T-helper 2 cell treated with Interferon-gamma antibody and Interleukin-4, amounts not matched to agents 5 μg/mL and 100 μg/mL, for 36 hours (primary cell): ENCODE data around the gene ALOX15.
"Not testable (repeated sequence)": the region's sequence is repeated elsewhere in the genome, so short reads cannot be mapped to it uniquely, and the experiment has no call there.

Experiments used
- DNase-seq: peaks from one replicate; pipeline ENCODE4 v3.0.0; 2021; ENCODE audit warnings: low spot score
- H3K27ac Mint-ChIP-seq: one replicate; pipeline ENCODE4 v1.8.0; 2021; ENCODE audit warnings: mild to moderate bottlenecking, mixed read lengths
- H3K27me3 Mint-ChIP-seq: one replicate; pipeline ENCODE4 v1.8.0; 2021; ENCODE audit warnings: low read depth, mixed read lengths
- H3K36me3 Mint-ChIP-seq: one replicate; pipeline ENCODE4 v1.8.0; 2021; ENCODE audit warnings: low read depth, mixed read lengths
- H3K4me1 Mint-ChIP-seq: one replicate; pipeline ENCODE4 v1.8.0; 2021; ENCODE audit warnings: low read depth, mixed read lengths
- H3K4me3 Mint-ChIP-seq: one replicate; pipeline ENCODE4 v1.8.0; 2022; ENCODE audit warnings: mild to moderate bottlenecking, moderate library complexity, mixed read lengths
- H3K9me3 Mint-ChIP-seq: one replicate; pipeline ENCODE4 v1.8.0; 2021; ENCODE audit warnings: mixed read lengths

ALOX15 gene

DNA sequence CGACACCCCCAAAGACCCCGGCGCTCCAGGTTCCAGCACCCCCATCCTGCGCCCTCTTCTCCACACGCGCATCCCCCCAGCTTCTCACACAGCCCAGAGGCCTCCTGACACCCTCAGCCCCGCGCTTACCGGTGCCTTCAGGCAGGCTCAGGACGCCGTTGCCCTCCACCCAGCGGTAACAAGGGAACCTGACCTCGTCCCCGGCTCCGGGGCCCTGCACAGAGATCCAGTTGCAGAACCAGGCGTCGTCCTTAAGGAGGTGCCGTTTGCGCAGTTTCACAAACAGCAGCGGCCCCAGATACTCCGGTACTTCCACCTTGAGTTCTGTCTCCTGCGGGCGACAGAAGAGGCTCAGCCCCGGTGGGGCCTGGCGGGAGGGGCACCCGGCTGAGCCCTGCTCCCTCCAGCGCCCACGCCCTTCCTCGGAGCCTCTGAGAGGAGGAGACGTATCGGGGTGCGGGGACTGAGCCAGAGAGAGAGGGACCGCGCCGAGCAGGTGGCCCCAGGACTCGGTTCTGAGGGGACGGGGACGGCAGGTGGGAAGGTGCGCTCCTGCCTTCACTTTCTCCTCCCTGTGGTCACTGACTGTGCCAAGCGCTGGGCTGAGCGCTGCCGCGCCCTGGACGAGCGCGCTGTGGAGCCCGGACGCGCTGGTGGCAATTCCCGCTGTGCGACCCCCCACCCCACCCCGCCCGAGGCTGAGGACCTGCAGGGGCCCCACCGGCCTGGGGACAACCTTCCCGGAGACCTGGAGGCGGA is 2.0 kb downstream of the ALOX15 start:
- H3K4me3 Mint-ChIP-seq: peak overlapping the region; percentile 44

DNA sequence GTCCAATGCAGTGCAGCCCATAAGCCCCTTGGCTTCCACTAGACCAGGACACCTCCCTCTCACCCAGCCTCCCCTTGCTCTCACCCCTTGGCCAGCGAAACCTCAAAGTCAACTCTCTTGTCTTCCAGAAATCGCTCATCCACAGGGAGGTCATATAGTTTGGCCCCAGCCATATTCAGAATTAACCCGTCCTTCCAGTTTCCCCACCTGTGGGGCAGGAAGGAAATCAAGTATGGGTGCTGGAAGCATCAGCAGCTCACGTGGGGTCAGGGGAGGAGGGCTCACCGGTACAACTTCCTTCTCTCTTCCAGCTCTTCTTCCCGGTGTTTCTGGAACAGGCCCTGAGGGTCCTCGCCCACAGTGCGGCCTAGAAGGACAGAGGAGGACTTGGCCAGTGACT is 2.7 kb downstream of the ALOX15 start:
- H3K4me1 Mint-ChIP-seq: peaks cover 20% of the 10 kb centered on the region
- H3K4me3 Mint-ChIP-seq, DNase-seq, H3K9me3 Mint-ChIP-seq, H3K27ac Mint-ChIP-seq, H3K36me3 Mint-ChIP-seq: not testable (repeated sequence)
- H3K27me3 Mint-ChIP-seq: peaks cover 72% of the 10 kb centered on the region

More for the DNA sequence above, 2.0 kb downstream of the ALOX15 start:
- DNase-seq: peak; percentile 18
- H3K36me3 Mint-ChIP-seq, H3K27ac Mint-ChIP-seq, H3K9me3 Mint-ChIP-seq: not testable (repeated sequence)
- H3K4me1 Mint-ChIP-seq: peaks cover 20% of the 10 kb centered on the region
- peaks cover 76% of the 10 kb centered on the region for H3K27me3 Mint-ChIP-seq

DNA sequence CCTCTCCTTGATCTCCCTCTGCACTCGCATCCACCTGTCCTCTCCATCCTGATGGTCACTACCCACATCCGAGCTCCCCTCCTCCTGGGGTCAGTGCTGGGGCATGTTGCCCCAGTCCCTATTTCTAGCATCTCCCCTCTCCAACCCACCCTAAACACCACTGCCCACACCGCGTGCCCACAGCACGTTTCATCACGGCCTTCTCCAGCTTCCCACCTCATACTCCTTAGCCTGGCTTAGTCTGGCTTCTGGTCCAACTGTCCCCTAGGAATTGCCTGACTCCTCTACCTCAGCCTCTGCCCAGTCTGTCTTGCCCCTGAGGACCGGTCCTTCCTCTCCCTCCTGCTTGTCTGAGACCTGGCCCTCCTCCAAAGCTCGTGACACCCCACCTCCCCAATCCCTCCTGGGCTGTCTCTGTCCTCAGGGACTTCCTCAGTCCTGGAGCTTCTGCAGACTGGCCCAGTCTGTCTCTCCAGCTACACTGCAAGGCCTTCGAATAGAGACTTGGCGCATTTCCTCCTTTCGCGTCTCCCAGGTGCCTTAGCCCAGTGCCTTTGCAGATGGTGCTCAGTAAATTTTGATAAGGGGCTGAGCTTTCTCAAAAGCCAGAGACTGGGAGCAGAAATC is 4.9 kb downstream of the ALOX15 start:
- no peak overlapping the region for H3K27ac Mint-ChIP-seq
- H3K4me3 Mint-ChIP-seq: no peak overlapping the region
- no peaks in the 10 kb centered on the region for H3K9me3 Mint-ChIP-seq
- no peaks in the 10 kb centered on the region for H3K36me3 Mint-ChIP-seq
- H3K4me1 Mint-ChIP-seq: peaks cover 18% of the 10 kb centered on the region
- peaks cover 56% of the 10 kb centered on the region for H3K27me3 Mint-ChIP-seq
- no peak for DNase-seq

DNA sequence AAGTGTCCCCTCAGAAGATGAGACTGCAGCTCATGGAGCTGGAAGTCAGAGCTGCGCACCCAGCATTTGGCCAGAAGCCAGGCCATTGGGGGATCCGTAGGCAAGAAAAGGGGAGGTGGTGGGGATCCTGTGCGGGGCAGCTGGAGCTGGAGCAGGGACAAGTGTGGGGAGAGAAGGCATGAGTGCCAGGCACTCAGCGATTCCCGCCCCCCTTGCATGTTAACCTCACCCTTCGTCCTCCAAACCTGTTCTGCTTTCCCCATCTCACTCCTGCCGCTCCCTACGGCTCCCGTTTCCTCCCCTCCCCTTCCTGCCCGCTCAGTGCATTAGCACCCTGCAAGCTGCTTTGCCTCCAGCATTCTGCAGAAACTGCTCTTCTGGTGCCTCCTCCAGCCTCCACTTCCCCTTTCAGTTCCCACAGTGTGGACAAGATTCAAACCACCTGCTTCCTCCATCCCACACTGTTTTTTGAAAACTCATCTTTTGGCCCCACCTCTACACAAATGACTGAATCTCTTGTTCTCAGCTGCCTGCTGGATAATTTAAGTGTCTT is 5.6 kb downstream of the ALOX15 start:
- H3K27me3 Mint-ChIP-seq: peaks cover 51% of the 10 kb centered on the region
- H3K4me1 Mint-ChIP-seq: peaks cover 18% of the 10 kb centered on the region
- H3K36me3 Mint-ChIP-seq: no peaks in the 10 kb centered on the region
- H3K9me3 Mint-ChIP-seq: no peaks in the 10 kb centered on the region
- peak overlapping the region; percentile 1 for H3K4me3 Mint-ChIP-seq
- peak; percentile 30 for DNase-seq
- no peak overlapping the region for H3K27ac Mint-ChIP-seq

DNA sequence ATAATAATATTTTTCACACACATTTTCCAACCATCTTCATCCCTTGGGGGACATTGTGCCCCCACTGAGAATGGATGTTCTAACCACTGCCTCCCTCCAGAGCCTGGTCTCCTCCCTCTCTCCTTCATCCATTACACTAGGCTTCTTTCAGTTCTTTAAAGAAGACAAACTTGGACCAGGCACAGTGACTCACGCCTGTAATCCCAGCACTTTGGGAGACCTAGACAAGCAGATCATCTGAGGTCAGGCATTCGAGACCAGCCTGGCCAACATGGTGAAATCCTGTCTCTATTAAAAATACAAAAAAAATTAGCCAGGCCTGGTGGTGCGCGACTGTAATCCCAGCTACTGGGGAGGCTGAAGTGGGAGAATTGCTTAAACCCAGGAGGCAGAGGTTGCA is 6.5 kb downstream of the ALOX15 start:
- Mint-ChIP-seq H3K9me3 (no peaks in the 10 kb centered on the region), H3K27me3 (peaks cover 46% of the 10 kb centered on the region), H3K4me1 (peaks cover 18% of the 10 kb centered on the region), H3K36me3 (no peaks in the 10 kb centered on the region), H3K4me3 (no peak overlapping the region), H3K27ac (no peak overlapping the region)
- DNase-seq: no peak

DNA sequence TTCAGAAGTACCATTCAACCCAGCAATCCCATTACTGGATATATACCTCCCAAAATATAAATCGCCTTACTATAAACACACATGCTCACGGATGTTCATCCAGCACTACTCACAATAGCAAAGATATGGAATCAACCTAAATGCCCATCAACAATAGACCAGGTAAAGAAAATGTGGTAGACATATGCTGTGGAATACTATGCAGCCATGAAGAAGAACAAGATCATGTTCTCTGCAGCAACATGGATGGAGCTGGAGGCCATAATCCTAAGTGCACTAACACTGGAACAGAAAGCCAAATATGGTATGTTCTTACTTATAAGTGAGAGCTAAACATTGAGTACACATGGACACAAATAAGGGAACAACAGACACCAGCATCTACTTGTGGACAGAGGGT is 7.8 kb downstream of the ALOX15 start:
- Mint-ChIP-seq H3K36me3 (no peaks in the 10 kb centered on the region), H3K4me3 (no peak overlapping the region), H3K27ac (no peak overlapping the region), H3K27me3 (peaks cover 41% of the 10 kb centered on the region), H3K9me3 (no peaks in the 10 kb centered on the region), H3K4me1 (peaks cover 15% of the 10 kb centered on the region)
- DNase-seq: no peak

DNA sequence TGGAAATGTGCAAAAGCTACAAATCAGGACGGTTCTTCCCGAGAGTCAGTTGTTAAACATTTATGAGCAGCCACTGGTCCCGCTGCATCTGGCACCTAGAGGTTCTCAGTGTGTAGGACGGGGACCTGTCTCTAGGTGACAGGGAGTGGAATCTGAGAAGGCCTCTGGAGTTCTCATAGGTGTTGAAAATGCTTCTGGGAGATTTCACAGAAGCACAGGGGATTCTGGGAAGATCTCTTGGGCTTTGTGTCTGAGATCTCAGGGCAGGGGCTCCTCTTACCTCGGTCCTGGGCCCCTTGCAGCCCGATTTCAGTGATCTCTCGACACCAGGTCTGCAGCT is 8.9 kb downstream of the ALOX15 start:
- Mint-ChIP-seq H3K36me3 (no peaks in the 10 kb centered on the region), H3K27me3 (peaks cover 35% of the 10 kb centered on the region), H3K4me3 (no peak overlapping the region), H3K4me1 (peaks cover 14% of the 10 kb centered on the region), H3K9me3 (no peaks in the 10 kb centered on the region), H3K27ac (no peak overlapping the region)
- no peak for DNase-seq

DNA sequence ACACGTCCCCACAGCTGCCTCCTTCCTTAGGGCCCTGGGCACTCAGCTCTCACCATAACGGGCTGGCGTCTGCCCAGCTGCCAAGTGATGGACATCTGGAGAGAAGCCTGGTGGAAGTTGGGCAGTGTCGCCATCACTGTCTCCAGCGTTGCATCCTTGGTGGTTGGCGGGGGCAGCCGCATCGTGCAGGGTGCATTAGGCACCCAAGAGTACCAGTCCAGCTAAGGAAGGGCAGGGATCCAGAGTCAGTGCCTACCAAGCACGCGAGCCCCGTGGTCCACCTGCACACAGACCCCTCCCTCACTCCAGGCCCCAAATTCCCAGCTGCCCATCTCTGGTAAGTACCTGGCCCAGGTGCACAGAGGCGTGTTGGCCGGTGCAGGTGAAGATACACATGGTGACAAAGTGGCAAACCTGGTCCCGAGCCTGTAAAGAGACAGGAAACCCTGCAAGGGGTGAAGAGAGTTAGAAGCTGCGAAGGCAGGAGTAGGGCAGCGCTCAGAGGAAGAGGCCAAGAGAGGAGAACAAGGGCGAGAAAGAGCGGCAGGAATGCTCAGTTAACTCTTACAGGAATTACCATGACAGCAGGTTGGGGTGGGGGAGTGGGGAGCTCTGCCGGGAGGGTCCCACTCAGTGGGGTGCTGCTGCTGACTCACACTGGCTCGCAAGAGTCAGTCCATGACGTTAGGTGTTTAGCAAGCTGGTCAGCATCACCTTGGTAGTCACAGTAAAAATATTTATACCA is 9.5 kb downstream of the ALOX15 start:
- Mint-ChIP-seq H3K4me3 (no peak overlapping the region), H3K9me3 (no peaks in the 10 kb centered on the region), H3K36me3 (no peaks in the 10 kb centered on the region), H3K27ac (no peak overlapping the region), H3K4me1 (peaks cover 14% of the 10 kb centered on the region), H3K27me3 (peaks cover 37% of the 10 kb centered on the region)
- no peak for DNase-seq

DNA sequence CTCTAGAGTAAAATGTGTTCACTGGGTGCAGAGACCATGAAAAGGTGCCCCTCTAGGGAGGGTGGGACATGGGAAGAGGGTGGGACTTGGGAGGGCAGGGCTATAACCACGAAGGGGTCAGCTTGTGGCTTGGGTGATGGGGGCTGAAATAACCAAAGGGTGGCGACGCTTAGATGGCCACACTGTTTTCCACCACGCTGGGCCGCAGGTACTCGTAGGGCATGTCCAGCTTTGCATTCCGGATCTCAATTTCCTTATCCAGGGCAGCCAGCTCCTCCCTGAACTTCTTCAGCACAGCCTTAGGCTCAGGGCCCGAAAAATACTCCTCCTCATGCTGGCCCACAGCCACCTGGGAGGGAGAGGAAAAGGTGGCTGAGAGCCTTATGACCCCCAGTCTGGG is 10.0 kb downstream of the ALOX15 start:
- Mint-ChIP-seq H3K27ac (no peak overlapping the region), H3K4me3 (no peak overlapping the region), H3K9me3 (no peaks in the 10 kb centered on the region), H3K4me1 (peaks cover 11% of the 10 kb centered on the region), H3K36me3 (no peaks in the 10 kb centered on the region), H3K27me3 (peaks cover 36% of the 10 kb centered on the region)
- no peak for DNase-seq

DNA sequence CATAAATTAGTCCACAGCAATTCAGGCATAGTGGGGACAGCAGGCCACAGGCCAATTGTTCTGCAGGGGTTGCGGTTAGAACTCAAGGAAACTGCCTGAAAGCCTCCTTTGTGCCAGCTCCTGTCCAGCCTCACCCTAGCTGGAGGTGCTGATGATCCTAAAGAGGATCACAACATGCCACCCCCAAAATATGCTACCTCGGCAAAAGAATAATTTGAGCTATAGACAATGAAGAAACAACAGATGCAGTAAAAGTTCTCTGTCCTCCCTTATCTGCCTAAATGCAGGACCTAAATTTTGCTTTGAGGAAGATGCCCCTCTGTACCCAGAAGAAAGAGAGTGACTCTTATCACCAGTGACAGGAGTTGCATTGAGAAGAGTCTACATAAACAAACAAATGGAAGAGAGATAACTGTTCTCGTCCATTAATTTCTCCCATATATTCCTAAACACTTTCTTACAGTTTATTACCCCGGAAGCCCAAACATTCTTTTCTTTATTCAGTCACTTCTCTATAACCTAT is 14.7 kb downstream of the ALOX15 start:
- no peak overlapping the region for H3K27ac Mint-ChIP-seq
- H3K9me3 Mint-ChIP-seq: no peaks in the 10 kb centered on the region
- H3K27me3 Mint-ChIP-seq: peaks cover 28% of the 10 kb centered on the region
- H3K36me3 Mint-ChIP-seq: no peaks in the 10 kb centered on the region
- DNase-seq: no peak
- no peaks in the 10 kb centered on the region for H3K4me1 Mint-ChIP-seq
- H3K4me3 Mint-ChIP-seq: no peak overlapping the region

DNA sequence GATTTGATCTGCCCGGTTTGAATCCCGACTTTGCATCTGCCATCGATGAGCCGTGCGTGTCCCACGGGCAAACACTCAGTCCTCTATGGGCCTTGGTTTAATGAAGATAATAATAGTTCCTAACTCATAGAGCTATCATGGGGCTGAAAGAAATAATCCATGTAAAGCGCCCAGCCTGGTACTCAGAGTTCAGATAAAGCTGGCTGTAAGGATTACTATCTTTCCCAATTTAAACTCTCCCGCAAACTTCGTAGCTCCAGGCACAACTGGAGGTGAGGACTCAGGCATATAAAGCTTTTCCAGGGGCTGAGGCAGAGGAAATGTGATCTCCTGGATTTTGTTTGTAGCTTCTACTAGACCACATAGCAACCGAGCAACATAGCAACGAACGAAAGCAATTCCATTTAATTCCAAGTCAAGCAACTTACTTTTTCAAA is 16.3 kb downstream of the ALOX15 start:
- H3K36me3 Mint-ChIP-seq: no peaks in the 10 kb centered on the region
- H3K9me3 Mint-ChIP-seq: no peaks in the 10 kb centered on the region
- peaks cover 28% of the 10 kb centered on the region for H3K27me3 Mint-ChIP-seq
- no peak overlapping the region for H3K27ac Mint-ChIP-seq
- H3K4me1 Mint-ChIP-seq: no peaks in the 10 kb centered on the region
- no peak for DNase-seq
- H3K4me3 Mint-ChIP-seq: no peak overlapping the region

DNA sequence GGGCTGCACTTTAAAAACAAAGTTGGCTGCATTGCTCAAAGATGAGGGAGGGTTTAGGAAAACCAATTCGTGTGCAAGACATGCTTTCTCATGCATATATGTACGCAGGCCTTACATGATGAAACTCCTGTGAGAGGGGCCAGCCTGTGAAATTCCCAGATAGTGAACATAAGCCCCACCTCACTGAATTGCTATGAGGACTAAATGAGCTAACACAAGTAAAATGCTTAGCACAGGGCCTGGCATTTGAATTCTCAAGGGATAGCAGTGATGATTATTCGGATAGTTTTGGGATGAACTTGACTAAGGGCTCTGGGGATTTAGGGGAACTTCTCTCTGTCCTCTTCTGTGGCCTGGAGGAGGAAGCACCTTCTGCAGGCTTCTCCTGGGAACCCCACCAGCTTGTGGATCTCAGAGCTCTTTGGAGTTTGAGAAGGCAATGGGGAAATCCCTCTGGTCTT is 17.0 kb downstream of the ALOX15 start:
- not testable (repeated sequence) for H3K27ac Mint-ChIP-seq, H3K4me3 Mint-ChIP-seq
- peaks cover 27% of the 10 kb centered on the region for H3K27me3 Mint-ChIP-seq

DNA sequence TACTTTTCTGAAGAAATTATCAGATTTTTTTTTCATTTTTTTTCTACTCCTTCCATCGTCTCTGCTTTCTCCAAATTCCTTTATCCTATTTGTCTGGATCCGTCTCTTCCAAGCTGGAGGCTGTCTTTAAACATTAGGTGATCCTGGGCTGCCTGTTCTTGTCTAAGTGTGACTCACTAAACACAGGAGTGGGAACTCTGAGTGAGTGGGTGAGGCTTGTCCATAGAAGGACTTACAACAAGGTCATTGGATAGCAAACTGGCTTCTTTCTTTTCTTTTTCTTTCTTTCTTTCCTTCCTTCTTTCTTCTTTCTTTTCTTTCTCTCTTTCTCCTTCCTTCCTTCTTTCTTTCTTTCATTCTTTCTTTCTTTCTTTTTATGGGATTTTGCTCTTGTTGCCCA is 18.2 kb downstream of the ALOX15 start:
- H3K27me3 Mint-ChIP-seq: peaks cover 25% of the 10 kb centered on the region
- no peak for DNase-seq
- no peaks in the 10 kb centered on the region for H3K4me1 Mint-ChIP-seq

More for the DNA sequence above, 17.0 kb downstream of the ALOX15 start:
- not testable (repeated sequence) for H3K36me3 Mint-ChIP-seq, H3K9me3 Mint-ChIP-seq, H3K4me1 Mint-ChIP-seq, DNase-seq

DNA sequence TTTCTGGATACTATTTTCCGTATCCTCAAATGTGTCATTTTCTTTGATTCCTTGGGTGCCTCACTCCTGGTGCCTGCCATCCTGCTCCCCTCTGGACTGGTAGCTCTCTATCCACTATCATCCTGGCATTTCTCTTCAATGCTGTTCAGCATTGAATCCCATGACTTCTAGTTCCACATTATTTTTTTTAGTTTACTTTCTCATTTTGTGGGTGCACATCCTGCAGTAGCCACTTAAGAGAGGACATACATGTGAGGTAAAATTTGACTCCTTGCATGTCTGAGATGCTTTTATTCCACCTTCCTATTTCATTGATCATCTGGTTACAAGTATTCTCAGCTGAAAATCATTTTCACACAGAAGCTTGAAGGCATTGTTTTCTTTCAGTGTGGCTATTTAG is 19.1 kb downstream of the ALOX15 start:
- Mint-ChIP-seq H3K9me3 (no peaks in the 10 kb centered on the region), H3K36me3 (no peaks in the 10 kb centered on the region), H3K4me3 (no peak overlapping the region), H3K27me3 (peaks cover 25% of the 10 kb centered on the region), H3K4me1 (no peaks in the 10 kb centered on the region), H3K27ac (no peak overlapping the region)
- no peak for DNase-seq

More for the DNA sequence above, 18.2 kb downstream of the ALOX15 start:
- Mint-ChIP-seq H3K4me3 (no peak overlapping the region), H3K36me3 (no peaks in the 10 kb centered on the region), H3K9me3 (no peaks in the 10 kb centered on the region), H3K27ac (no peak overlapping the region)
